NOMO-1 treated with DMSO at 0.1 percent for 48 hours (cell line): ENCODE measurements around the gene GRIK3.

Source experiments
- DNase-seq: peaks from one replicate; lab custom pipeline; 2025; ENCODE audit not compliant: unreplicated experiment; lab: John Stamatoyannopoulos, UW

The GRIK3 gene

DNA sequence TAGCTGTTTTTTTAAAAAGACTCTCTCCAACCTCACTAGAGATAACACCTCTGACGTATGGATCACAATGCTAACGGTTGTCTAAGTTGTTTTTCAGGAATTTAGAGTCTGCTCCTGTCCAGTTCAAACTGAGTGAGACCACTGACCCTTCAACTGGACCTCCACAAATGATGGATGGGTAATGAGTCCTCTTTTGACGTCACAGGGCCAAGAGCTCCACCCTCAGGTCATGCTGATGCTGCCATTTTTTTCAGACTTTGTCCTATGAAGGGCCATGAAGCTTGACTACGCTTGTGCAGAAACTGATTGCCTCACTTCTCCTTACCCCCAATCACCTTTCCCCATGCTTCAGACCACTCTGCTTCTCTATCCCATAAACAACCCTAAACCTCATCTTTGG lies 16.6 kb downstream of the GRIK3 start:
- DNase-seq, result no peak

DNA sequence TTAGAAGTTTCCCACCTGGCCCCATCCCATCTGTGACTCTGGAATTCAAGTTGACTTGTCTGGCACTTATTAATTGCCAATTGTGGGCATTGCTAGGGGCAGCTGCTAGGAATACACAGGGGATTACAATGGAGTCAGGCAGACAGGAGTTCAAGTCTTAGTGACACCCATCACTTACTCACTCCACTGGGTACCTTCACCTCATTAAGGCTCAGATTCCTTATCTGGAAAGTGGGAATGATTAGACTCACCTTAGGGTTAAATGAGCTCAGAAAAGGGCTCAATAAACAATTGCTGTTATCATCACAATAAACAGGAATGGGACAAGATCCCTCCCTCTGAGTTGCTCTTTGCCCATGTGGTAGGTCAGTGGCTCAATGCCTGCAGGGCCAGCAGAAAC lies 18.2 kb downstream of the GRIK3 start:
- no peak for DNase-seq

DNA sequence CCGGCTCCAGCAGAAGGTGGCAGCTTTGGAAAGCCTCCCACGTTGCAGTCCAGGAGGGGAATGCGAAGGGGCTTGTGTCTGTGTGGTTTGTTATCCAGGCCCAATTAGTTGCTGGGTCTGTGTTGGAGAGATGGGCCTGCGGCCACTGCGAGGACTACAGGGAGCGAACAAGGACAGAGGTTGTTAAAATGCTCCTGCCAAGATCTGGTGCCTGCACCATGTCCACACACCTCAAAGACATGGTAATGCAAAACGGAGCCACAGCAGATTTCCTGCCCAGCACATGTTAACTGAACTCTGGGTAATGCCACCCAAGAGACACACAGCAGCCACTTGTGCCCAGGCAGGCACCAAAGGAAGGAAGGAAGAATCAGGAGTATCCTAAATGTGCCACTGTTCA lies 18.6 kb downstream of the GRIK3 start:
- DNase-seq, result no peak

DNA sequence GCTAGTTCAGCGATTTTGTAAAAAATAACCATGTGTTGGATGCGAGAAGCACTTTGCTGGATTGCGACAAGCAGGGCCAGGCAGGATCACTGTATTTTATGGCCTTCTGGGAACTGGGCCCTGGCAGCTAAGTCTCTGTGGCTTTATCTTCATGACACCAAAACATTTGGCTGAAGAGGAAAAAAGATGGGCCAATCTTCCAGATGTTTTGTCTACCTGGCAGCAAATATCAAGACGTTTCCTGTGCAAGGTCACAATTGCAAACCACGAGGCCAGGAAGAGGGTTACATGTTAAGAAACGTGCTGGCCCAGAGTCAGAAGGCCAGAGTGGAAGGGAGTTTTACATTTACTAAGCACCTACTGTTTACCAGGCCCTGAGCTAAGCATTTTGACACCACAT lies 22.1 kb downstream of the GRIK3 start:
- DNase-seq, result no peak

DNA sequence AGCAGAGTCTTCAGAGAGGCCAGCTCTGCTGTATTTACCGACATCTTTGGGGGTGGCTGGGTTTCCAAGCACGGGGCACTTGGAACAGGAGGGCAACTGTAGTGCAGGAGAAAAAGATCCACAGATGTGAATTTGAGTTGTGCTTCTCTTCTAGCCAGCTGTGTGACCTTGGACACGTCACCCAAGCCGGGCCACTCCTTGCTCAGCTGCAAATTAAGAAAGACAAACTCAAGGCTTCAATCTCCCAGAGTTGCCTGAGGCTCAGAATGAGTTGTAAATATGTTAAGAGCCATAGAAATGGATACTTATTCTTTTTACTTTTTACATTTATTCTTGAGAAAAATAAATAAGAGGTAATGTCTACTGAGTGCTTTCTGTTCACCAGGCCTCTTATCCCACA lies 24.3 kb downstream of the GRIK3 start:
- no peak for DNase-seq

DNA sequence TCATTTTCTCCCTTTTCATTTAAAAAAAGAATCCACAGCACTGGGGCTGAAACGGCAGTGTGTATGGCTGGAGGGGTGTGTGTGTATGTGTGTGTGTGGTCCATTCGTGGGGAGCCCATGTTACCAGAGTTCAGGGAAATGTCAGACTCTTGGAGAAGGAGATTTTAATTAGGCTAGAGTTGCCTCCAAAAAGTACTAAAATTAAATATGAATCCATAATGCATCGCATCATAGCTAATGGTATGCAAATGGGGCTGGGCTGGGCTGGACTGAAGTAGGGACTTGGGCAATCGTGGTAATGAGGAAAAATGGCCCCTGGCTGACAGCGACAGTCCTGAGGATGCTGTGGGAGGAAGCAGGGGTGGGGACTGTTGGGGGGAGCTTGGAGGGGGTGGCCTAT lies 24.8 kb downstream of the GRIK3 start:
- DNase-seq, result no peak

DNA sequence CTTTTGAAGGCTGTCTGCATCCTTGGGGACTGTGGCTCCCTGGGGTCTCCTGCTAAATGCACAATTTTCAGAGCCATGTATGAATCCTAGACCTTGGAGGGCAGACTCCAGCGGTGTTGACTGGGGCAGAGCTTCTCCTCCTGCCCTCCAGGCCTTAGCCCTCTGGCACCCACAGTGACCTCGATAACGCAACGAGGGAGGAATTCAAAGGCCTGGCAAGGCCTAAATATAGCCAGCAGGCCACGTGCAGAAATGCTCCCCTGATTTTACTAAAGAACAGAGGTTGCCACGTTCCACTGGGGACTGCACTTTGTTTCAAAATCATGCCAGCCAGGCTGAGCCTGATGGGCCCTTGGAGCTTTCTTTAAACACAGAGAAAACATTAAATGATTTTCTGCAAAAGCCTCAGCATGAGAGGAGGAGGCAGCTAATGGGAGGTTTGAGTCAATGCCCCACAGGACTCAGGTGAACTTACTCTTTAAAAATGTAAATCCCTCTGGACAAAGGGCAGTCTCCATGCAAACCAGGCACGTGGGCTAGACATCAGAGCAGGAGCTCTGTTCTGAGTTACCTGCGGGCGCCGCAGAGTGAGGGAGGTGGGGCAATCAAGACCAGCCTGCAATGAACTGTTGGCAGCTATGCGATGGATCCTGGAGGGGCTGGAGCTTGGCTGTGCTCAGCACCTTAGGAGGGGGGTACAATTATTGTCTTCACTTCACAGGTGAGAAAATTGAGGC lies 28.0 kb downstream of the GRIK3 start:
- no peak for DNase-seq

DNA sequence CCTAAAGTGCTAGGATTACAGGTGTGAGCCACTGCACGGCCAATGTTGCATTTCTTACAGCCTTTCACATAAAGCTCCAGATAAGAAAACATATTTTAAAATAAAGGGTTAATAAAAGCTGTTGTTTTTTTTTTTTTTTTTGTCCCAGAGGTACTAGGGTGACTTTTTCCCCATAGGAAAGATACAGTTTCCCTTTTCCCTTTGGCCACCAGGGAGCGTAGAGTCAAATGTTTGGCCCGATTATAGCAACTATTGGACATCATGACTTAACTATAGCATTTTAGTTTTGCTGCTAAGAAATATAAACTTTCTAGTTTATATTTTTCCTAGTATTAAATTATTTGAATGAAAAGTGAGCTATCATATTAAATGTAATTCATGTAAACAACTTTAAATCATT lies 31.4 kb downstream of the GRIK3 start:
- DNase-seq, result no peak

DNA sequence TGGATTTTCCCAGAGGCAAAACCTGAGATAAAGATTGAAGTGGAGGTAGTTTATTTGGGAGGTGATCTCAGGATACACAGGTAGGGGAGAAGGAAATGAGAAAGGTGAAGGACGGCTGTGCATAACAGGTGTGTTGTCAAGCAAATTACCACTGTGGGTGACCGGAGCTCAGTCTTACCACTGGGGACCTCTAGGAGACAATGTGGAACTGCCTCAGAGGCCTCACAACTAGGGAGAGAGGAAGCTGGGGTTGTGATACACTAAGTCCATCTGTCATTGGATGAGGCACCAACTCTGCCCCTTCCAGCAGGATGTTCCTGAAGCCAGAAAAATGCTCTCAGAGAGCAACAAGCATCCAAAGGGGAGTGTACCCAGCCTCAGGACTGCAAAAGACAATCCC lies 32.6 kb downstream of the GRIK3 start:
- DNase-seq, result no peak

DNA sequence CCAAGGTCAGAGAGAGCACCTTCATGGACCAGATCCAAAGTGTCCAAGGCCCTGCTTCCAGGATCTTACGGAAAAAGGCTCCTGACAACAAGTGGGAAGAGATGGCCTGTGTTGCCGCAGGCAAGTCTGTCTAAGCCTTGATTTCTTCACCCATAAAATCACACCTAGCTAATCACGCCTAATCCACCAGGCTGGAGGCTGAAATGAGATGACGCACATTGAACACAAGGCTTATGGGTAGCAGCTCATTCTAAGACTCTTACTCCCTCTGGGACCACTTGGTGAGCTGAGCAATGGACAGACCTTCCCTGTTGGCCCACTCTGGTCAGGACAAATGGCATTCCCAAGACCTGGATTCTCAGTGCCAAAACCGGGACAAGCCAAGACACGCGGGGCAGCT lies 38.2 kb downstream of the GRIK3 start:
- no peak for DNase-seq

DNA sequence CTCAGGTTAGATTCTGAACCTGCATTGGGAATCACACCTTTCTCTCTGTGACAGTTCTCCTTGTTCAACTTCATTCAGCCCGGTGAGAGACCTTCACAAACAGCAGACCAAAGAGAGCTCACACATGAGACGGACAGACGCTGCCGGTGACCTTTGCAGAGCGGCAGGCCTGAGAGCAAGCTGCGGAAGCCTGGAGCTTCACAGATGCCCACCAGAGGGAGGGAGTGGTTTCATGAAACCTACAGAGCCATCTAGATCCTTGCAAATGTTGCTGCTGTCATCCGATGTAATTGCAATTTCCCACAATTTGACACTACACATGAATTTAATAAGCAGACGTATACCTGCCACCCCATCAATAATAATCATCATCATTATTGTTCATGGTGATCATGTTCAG lies 39.4 kb downstream of the GRIK3 start:
- no peak for DNase-seq

DNA sequence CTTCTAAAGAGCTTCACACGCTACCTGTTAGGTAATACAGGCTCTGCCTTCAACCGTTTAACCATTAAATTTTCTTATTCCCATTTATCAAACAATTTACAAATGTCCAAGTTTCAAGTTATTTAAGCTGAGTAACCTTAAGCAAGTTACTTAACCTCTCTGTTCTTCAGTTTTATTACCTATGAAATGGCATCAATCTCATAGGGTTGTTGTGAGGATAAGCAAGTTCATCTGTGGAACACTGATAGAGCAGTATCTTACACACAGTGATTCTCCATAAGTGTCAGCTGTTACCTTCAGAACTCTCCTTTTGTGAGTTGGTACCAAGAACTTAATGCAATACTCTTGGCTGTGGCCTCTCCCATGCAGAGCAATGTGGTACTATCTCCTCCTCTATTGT lies 40.0 kb downstream of the GRIK3 start:
- DNase-seq, result no peak

DNA sequence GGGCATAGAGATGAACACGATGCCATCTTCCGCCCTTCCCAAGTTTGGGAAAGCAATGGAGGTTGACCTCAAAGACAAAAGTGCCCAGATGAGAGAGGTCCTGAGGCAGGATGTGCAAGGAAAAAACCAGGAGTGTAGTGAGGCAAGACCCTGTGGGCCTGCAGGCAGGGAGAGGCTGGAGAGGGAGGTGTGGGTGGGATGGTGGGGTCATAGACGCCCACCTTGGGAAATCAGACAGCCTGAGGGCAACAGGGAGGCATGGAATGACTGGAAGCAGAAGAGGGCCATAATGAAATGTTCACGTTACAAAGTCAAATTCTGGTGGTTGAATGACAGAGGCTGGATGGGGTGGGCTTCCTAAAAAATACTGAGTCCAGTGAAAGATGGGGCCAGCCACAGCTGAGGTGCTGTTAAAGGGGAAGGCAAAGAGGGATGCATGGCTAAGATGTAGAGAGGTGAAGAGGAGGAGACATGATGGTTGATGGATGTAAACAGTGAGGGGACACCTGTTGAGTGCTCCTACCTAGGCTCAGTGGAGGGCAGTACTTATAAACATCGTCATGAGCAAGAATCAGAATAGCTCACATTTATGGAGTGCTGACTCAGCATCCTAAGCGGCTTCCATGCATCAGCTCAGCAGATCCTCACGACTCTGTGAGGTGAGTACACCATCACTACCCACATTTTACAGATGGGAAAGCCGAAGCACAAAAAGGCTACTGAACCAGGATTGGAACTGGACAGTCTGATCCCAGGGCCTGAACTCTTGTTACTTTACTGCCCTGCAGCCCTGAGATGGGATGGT lies 42.0 kb downstream of the GRIK3 start:
- DNase-seq, result no peak

DNA sequence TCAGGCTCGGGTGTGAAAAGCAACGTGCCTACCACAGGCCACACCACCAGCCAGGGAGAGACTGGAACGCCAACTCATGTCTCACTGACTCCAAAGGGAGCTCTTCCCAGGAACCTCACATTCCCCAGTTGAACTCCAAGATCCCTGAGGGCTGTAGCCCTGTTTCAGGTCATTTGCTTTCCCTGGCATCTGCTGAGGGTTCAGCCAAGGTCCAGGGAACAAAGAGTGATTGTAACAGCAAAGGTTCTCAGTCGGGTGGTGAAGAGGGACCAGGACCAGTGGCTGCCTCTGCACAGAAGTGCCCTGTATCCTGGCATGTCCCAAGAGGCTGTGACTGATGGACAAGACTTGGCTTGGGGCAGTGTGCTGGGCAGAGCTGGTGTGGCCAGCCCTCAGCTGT lies 42.8 kb downstream of the GRIK3 start:
- no peak for DNase-seq

DNA sequence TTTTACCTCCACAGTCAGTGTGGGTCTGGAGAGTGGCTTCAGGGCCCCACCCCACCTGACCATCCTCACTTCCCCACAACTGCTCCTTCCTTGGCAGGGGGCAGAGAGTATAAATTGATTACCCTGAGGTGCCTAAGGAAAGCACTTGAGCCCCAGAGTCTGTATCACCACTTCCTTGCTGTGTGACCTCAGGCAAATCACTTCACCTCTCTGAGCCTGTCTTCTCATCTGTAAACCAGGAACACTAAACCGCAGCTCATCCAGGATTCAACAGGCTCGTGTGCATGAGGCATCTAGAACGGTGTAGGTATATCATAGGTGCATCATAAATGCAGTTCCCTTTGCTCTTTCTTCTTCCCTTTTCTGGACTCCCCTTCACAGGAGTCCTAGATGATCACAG lies 43.4 kb downstream of the GRIK3 start:
- DNase-seq, result no peak

DNA sequence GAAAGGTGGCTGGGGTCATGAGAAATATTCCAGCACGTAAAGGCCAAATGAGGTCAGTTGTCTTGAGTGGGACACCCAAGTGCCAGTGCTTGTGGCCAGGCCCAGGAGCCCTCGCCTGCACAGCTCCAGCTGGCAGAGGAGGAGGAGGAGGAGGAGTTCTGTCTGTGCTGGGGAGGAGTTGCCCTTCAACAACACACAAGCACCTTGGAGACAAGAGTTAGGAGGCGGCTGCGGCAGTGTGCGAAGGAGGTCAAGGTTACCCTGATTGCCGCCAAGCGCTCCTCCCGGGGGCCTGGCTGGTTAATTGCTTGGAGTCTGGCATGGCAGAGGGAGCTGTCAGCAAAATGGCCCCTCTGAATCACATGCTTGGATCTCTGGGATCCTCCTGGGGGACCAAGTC lies 45.1 kb downstream of the GRIK3 start:
- no peak for DNase-seq

DNA sequence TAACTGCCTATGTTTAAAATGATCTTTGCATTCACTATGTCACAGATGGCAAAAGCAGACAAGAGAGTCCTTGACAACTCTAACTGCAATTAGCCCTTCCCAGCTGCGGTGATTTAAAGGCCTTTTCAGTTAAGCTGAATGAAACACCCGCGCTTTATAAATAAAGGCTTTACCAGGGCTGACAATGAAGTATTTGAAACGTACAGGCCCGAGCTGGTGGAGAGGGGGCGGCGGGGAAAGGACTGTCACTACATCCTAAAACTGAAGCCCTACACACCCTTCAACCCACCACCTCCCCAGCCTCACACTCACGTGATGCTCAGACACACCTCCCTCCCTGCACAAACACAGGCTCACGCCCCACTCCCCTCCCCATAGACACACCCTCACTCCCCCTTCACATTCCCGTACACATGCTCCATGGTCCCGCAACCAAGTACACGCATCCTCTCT lies 45.5 kb downstream of the GRIK3 start:
- DNase-seq, result no peak

DNA sequence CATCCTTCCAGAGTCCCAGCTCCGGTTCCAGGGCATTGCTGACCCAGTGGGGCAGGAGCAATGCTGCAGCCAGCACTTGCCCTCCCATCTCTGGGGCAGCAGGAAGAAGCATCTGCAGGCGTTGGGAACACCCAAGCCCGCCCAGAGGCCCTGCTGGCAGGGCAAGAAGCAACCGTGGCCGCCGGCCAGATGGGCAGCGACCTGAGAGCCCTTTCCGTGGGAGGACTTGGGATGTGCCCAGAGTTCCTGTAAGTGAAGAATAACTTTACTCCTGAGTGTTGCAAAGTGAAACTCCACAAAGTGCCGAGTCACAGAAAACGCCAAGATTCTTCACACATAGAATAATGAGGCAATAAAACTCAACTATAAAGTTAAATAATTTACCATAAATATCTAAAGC lies 46.0 kb downstream of the GRIK3 start:
- DNase-seq, result no peak

DNA sequence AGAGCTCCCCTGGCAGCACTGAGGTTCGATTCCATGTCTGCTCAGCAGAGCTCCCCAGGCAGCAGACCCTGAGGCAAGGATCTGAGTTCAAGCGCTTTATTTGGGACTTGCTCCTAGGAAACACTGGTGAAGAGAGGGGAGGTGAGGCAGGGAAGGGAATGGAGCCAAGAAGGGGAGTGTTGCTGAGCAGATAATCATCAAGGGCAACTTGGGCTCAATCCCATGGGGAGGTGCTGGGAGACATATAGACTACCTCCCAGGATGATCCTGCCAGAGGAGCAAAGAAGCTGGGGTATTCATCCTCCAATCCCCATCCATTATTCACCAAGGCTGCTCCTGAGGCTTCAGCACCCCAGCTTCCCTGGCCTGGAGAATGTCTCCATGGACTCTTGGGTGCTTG lies 47.0 kb downstream of the GRIK3 start:
- no peak for DNase-seq

DNA sequence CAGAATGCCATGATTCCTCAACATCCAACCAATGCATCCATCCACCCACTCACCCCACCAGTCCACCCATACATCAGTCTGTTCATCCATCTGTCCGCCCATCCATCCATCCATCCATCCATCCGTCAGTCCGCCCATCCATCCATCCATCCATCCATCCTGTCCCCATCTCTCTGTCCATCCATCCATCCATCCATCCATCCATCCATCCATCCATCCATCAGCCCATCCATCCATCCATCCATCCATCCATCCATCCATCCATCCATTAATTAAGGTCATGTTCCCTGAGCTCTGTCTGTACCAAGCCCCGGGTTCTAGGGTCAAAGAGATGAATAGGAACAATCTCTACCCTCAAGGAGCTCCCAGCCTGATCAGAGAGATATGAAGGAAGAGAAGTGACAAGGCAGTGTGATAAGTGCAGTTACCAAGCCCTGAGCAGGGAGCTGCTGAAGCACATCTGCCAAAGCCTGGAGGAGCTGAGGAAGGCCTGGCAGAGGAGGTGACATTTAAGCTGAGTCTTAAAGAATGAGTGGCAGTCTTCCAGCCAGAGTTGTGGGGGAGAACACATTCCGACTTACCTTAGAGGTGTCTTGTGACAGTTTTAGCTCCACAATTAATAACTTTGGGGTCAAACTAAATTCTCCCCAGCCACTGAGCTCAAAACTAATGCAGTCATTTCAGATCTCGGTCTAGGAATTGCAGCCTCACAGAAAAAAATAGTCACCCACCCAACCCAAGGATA lies 47.9 kb downstream of the GRIK3 start:
- no peak for DNase-seq

DNA sequence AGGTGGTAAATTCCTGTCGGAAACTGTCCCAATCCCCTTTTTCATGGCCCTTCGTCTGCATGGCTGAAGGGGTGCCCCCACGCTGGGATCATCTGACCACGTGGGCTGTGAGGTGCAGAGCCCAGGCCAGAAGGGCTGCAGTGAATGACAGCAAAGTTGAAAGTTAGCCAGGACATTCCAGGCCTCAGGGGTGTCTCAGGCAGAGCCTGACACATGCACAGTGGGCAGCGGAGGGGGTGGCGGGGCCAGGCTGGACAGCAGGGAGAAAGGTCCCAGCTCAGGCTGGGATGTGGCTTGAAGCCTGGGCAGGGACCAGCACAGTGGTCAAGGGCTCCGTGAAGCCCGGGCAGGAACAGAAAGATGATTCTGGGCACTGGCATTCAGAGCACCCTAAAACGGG lies 49.6 kb downstream of the GRIK3 start:
- DNase-seq, result no peak

DNA sequence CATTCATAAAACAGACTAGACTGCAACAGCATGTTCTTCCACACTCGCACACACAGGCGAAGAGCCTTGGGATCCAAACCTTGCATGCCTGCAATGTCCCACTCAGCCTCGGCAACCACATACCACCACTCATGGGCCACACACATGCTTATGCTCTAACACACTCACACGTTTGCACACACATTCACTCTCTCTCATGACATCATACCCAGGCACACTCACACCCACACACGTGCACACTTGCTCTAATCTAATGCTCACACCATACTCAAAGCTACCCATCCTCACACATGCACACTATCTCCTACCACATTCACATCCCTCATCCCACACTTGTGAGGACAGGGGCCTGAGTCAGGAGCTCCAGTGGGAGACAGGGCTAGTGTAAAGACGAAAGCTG lies 50.3 kb downstream of the GRIK3 start:
- DNase-seq, result no peak
